ACC112 (cell line): ENCODE measurements around the gene RAB3GAP2.
"Not testable (repeated sequence)": the region's sequence is repeated elsewhere in the genome, so short reads cannot be mapped to it uniquely, and the experiment has no call there.

Experiments used
- H2AFZ ChIP-seq: fragments of 200-600 bp; sonication (generic); one replicate; pipeline ENCODE4 v1.6.0; 2017; ENCODE audit warnings: antibody characterized with exemption, low read length; ENCODE audit not compliant: unreplicated experiment
- H3K27ac ChIP-seq: fragments of 200-600 bp; sonication (generic); 2 replicates; pipeline ENCODE4 v1.5.1; 2014; ENCODE audit warnings: low read depth, mild to moderate bottlenecking, antibody characterized with exemption, low read length, moderate library complexity
- H3K27me3 ChIP-seq: fragments of 200-600 bp; sonication (generic); 2 replicates; pipeline ENCODE4 v1.6.1; 2014; ENCODE audit warnings: mild to moderate bottlenecking, antibody characterized with exemption, low read length, moderate library complexity, mixed read lengths; ENCODE audit not compliant: insufficient read depth
- H3K36me3 ChIP-seq: fragments of 200-600 bp; sonication (generic); 2 replicates; pipeline ENCODE4 v1.6.1; 2016; ENCODE audit warnings: mild to moderate bottlenecking, antibody characterized with exemption, low read length, moderate library complexity, mixed read lengths; ENCODE audit not compliant: insufficient read depth
- H3K4me1 ChIP-seq: fragments of 200-600 bp; sonication (generic); one replicate; pipeline ENCODE4 v1.6.1; 2016; ENCODE audit warnings: low read length, mixed read lengths; ENCODE audit not compliant: insufficient read depth, unreplicated experiment, control insufficient read depth
- H3K4me3 ChIP-seq: fragments of 200-600 bp; sonication (generic); 2 replicates; pipeline ENCODE4 v1.5.1; 2014; ENCODE audit warnings: mild to moderate bottlenecking, low read depth, low read length
- H3K79me2 ChIP-seq: fragments of 200-600 bp; sonication (generic); one replicate; pipeline ENCODE4 v1.6.0; 2016; ENCODE audit warnings: low read length; ENCODE audit not compliant: control insufficient read depth, unreplicated experiment, insufficient read depth

Gene RAB3GAP2

GRCh38 chr1:220207411-220207810, 64.8 kb downstream of the RAB3GAP2 start:
- no peak overlapping the region for H2AFZ ChIP-seq
- no peak overlapping the region for H3K27ac ChIP-seq
- H3K79me2 ChIP-seq, result no peaks in the 10 kb centered on the region
- no peak overlapping the region for H3K4me3 ChIP-seq
- peaks cover 36% of the 10 kb centered on the region for H3K36me3 ChIP-seq
- no peaks in the 10 kb centered on the region for H3K4me1 ChIP-seq
- no peaks in the 10 kb centered on the region for H3K27me3 ChIP-seq

GRCh38 chr1:220204758-220205157, 67.5 kb downstream of the RAB3GAP2 start:
- H3K36me3 ChIP-seq, result peaks cover 33% of the 10 kb centered on the region

DNA sequence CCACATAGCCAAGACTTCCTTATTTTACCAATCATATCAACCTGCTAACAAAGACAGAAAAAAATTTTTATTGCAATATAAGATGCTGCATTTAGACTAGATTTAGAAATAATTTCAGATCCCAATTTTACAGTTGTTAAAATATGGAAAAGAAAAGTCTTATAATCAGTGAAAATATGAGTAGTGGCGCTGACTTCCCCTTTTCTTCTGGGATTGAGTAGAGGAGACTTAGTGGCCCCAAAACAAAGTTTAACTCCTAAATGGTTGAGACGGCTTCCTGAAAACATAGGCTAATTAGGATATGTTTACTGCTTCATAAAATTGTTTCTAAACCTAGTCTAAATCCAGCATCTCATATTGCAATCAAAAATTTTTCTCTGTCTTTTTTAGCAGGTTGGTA, 68.4 kb downstream of the RAB3GAP2 start:
- no peaks in the 10 kb centered on the region for H3K79me2 ChIP-seq
- no peak overlapping the region for H3K27ac ChIP-seq
- H3K4me1 ChIP-seq, result peaks cover 6% of the 10 kb centered on the region
- H3K27me3 ChIP-seq, result no peaks in the 10 kb centered on the region
- H2AFZ ChIP-seq, result no peak overlapping the region
- H3K4me3 ChIP-seq, result no peak overlapping the region
- peaks cover 34% of the 10 kb centered on the region for H3K36me3 ChIP-seq

More at GRCh38 chr1:220204758-220205157, 67.5 kb downstream of the RAB3GAP2 start:
- H3K79me2 ChIP-seq, H3K4me3 ChIP-seq, H3K4me1 ChIP-seq, H3K27ac ChIP-seq, H3K27me3 ChIP-seq, H2AFZ ChIP-seq: not testable (repeated sequence)

- H3K79me2 ChIP-seq, result no peaks in the 10 kb centered on the region
- H3K4me3 ChIP-seq, result no peak overlapping the region
- H3K36me3 ChIP-seq, result peaks cover 30% of the 10 kb centered on the region
- no peaks in the 10 kb centered on the region for H3K27me3 ChIP-seq
- H3K4me1 ChIP-seq, result peaks cover 12% of the 10 kb centered on the region
- peak overlapping the region; percentile 21 for H3K27ac ChIP-seq
- no peak overlapping the region for H2AFZ ChIP-seq
Observed at GRCh38 chr1:220198186-220199005, 73.9 kb downstream of the RAB3GAP2 start.

DNA sequence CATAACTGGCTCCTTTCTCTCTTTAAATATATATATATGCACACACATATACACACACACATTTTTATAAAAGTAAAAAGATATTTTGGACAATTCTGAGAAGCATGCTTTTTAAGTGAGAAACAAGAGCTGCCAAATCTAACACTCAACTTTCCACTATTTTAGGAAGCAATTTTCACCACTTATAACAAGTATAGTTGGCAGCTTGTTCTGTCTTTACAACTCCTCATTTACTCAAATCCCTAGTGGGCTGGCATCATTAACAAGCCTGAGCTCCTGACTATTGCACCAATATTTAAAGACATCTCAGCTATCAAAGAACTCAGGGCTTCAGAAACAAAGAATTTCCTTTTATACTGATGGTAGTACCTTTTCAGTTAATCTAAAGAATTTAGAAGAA, 76.6 kb downstream of the RAB3GAP2 start:
- H3K79me2 ChIP-seq, result no peaks in the 10 kb centered on the region
- H3K27ac ChIP-seq, result no peak overlapping the region
- H3K4me3 ChIP-seq, result no peak overlapping the region
- no peak overlapping the region for H2AFZ ChIP-seq
- peaks cover 30% of the 10 kb centered on the region for H3K36me3 ChIP-seq
- H3K4me1 ChIP-seq, result peaks cover 12% of the 10 kb centered on the region
- H3K27me3 ChIP-seq, result no peaks in the 10 kb centered on the region

GRCh38 chr1:220189750-220190347, 82.4 kb downstream of the RAB3GAP2 start:
- Histone ChIP-seq H3K27ac (no peak overlapping the region), H2AFZ (no peak overlapping the region), H3K4me1 (no peaks in the 10 kb centered on the region), H3K4me3 (no peak overlapping the region), H3K36me3 (peaks cover 17% of the 10 kb centered on the region), H3K27me3 (no peaks in the 10 kb centered on the region), H3K79me2 (no peaks in the 10 kb centered on the region)

- Histone ChIP-seq H3K36me3 (peaks cover 13% of the 10 kb centered on the region), H3K4me3 (no peak overlapping the region), H3K27me3 (no peaks in the 10 kb centered on the region), H3K27ac (no peak overlapping the region), H3K4me1 (peaks cover 2% of the 10 kb centered on the region), H2AFZ (no peak overlapping the region), H3K79me2 (no peaks in the 10 kb centered on the region)
Observed at GRCh38 chr1:220188538-220188937, 83.7 kb downstream of the RAB3GAP2 start.

DNA sequence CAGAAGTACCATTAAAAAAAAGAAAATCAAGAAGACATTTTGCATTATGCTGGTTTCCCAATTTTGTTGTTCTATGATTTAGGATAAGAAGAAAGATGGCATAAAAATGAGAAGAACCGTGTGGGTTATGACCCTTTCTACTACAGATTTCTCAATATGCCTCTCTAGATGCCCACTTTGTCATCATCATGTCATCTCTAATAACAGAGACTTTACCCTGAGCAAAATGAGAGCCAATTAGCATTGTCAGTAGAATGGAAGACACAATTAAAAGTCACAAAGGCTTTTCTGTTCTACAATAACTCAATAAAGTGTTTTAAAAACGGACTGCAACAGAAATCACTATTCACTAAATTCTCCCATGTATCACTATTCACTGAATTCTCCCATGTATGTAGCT, 85.5 kb downstream of the RAB3GAP2 start:
- Histone ChIP-seq H3K27me3 (no peaks in the 10 kb centered on the region), H3K27ac (no peak overlapping the region), H3K79me2 (no peaks in the 10 kb centered on the region), H2AFZ (no peak overlapping the region), H3K4me3 (no peak overlapping the region), H3K4me1 (peaks cover 16% of the 10 kb centered on the region), H3K36me3 (peaks cover 18% of the 10 kb centered on the region)

GRCh38 chr1:220184506-220184905, 87.7 kb downstream of the RAB3GAP2 start:
- H3K27ac ChIP-seq, result no peak overlapping the region
- peaks cover 28% of the 10 kb centered on the region for H3K36me3 ChIP-seq
- H3K4me3 ChIP-seq, result no peak overlapping the region
- H2AFZ ChIP-seq, result no peak overlapping the region
- peaks cover 16% of the 10 kb centered on the region for H3K4me1 ChIP-seq
- H3K79me2 ChIP-seq, result no peaks in the 10 kb centered on the region
- no peaks in the 10 kb centered on the region for H3K27me3 ChIP-seq

DNA sequence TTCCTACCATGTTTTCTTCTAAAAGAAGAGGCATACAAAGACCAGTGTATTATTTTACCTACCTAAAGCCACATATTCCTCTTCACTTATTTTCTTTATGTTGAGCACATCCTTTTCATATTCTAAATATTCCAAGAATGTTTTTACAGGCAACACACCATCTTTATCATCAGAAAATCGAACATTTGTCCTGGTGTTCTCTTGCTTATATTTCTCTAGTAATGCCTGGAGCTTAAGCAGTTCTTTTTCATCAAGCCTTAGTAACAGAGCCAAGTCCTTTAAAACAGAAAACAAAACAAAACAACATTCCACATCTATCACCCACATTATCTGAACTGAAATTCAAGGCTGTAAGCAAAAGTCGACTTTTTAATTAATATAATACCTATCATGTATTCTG, 89.6 kb downstream of the RAB3GAP2 start:
- Histone ChIP-seq H3K27ac (peak overlapping the region; percentile 56), H3K79me2 (no peaks in the 10 kb centered on the region), H3K27me3 (no peaks in the 10 kb centered on the region), H3K4me1 (peaks cover 16% of the 10 kb centered on the region), H3K36me3 (peaks cover 21% of the 10 kb centered on the region), H2AFZ (no peak overlapping the region), H3K4me3 (peak overlapping the region; percentile 9; the same call in 1 of the 2 replicates)

DNA sequence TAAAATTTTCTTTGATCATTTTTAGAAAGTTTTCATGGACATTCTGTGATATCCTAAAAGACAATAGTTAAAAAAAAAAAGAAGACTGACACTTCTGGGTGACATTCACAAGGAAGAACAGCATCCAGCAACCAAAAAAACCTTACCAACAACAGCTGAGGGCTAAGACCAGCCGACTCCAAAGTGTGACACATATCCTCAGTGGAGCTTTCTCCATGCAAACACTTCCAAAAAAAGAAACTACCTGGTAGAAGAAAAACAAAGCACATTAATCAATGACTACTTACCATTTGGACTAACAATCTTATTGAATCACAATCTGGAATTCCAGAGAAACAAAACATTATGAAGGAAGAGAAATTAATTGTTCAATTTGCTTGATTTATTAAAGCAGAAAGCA, 90.1 kb downstream of the RAB3GAP2 start:
- Histone ChIP-seq H2AFZ (no peak overlapping the region), H3K4me1 (peaks cover 16% of the 10 kb centered on the region), H3K4me3 (peak overlapping the region; percentile 9; the same call in 1 of the 2 replicates), H3K79me2 (no peaks in the 10 kb centered on the region), H3K36me3 (peaks cover 25% of the 10 kb centered on the region), H3K27ac (peak overlapping the region; percentile 56), H3K27me3 (no peaks in the 10 kb centered on the region)
